ENCODE results near the gene SLC22A23. TPM values are rescaled to one million over a fixed set of nuclear protein-coding genes. Genes with fewer than 3 reads are reported as not detected.

SLC22A23 gene
- total RNA-seq, 1 donor from 2014 or later, result 0.52 TPM

DNA sequence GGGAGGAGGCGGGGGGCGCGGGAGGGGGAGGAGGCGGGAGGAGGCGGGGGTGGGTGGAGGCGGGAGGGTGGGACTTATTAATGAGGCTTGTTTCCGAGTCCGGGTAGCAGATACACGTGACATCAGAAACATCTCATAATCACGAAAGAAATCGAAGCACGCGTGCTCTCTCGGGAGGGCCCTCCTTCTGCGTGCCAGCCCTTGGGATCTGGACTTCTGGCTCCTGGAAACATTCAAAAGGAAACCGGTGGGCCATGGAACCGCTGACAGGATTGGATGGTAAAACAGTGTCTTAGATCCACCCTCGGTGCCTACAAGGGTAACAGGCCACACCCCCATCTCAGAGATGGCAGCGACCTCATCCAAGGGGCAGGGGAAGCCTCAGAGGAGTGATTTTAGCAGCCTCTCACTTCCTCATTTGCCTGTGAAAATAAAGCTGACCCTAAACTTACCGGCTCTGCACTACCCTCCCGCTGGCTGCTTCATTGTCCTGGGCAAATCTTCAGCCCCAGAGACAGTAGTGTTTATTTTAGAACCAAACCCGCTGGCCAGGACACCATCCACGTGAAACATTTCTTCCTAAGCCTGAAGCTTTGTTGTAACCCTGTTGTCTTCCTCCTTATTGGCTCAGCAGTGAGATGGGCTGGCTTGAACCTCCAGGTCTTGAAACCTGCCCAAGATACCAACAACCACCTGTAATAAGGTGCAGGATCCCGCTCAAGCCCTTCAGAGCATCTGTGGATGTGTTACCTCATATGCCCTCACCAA lies 100.6 kb downstream of the SLC22A23 start:
- no peak for TF ChIP-seq CTCF (conservative IDR thresholded peaks at IDR 0.05; ENCODE audit: low read depth, low read length)
- no peak for DNase-seq (ENCODE audit: low read depth)
- peak overlapping the region; percentile 45 for H3K4me3 ChIP-seq (ENCODE audit: low read depth, low read length)

- no peak for DNase-seq (ENCODE audit: low read depth)
- peak overlapping the region; percentile 34 for H3K4me3 ChIP-seq (ENCODE audit: low read depth, low read length)
These were observed 101.3 kb downstream of the SLC22A23 start for GRCh38 chr6:3355358-3356055.

DNA sequence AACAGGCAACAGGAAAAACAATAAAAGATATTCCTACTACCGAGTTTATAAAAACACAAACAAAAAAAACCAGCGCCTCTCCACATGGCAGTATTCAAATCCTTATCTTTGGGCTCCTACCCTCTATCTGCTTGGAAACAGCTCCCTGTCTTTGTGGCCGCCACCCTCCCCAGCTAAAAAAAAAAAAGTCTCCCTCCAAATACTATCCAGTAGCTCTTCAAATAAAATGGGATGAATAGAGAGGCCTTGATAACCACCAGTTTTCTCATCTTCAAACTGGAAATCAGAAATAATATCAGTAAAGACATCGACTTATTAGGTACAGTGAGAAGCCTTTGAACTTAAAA lies 101.9 kb downstream of the SLC22A23 start:
- no peak for TF ChIP-seq CTCF (conservative IDR thresholded peaks at IDR 0.05; ENCODE audit: low read depth, low read length)
- no peak overlapping the region for H3K4me3 ChIP-seq (ENCODE audit: low read depth, low read length)
- DNase-seq (ENCODE audit: low read depth), result no peak

More at GRCh38 chr6:3355358-3356055, 101.3 kb downstream of the SLC22A23 start:
- no peak for TF ChIP-seq CTCF (conservative IDR thresholded peaks at IDR 0.05; ENCODE audit: low read depth, low read length)

DNA sequence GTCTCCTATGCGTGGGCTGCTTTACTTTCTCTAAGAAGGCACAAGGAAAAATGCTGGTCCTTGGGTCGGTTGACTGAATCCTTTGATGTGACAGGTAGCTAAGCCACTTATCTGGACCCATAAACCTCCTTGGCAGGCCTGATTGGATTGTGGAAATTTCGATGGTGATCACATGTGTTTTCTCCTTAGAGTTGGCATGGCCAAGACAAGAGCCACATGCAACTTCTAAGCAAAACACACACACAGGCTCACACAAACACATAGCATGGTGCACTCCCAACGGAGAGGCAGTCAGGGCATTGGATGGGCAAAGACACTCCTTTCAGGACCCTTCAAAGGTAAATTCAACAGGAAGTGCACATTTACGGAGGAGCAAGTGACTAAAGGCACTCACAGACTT lies 102.9 kb downstream of the SLC22A23 start:
- H3K4me3 ChIP-seq (ENCODE audit: low read depth, low read length), result no peak overlapping the region
- no peak for DNase-seq (ENCODE audit: low read depth)
- TF ChIP-seq CTCF (conservative IDR thresholded peaks at IDR 0.05; ENCODE audit: low read depth, low read length), result no peak

- H3K4me3 ChIP-seq (ENCODE audit: low read depth, low read length), result no peak overlapping the region
These were observed 103.5 kb downstream of the SLC22A23 start for GRCh38 chr6:3353213-3353903.

GRCh38 chr6:3352678-3353077 lies 104.2 kb downstream of the SLC22A23 start:
- H3K4me3 ChIP-seq (ENCODE audit: low read depth, low read length), result no peak overlapping the region
- no peak for DNase-seq (ENCODE audit: low read depth)
- TF ChIP-seq CTCF (conservative IDR thresholded peaks at IDR 0.05; ENCODE audit: low read depth, low read length), result no peak

More at GRCh38 chr6:3353213-3353903, 103.5 kb downstream of the SLC22A23 start:
- no peak for TF ChIP-seq CTCF (conservative IDR thresholded peaks at IDR 0.05; ENCODE audit: low read depth, low read length)
- DNase-seq (ENCODE audit: low read depth), result no peak
